ENCODE results near the gene ENOX1.

The ENOX1 gene

DNA sequence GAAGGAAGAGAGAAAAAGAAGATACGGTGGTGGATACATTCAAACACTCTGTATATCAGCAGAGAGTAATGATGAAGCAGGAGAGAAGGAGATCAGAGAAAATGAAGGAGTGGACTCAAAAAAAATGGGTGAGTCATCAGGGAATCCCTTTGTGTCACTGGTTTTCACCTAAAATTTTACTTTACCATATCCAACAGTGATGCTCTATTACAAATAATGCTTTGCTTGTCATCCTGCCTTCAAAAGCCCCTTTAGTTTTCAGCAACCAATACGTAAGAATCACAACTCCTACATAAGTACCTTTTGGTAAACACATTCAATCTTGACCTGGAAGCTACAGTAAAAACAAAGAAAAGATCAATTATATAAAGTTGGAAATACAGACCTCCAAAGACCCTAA lies 88.8 kb downstream of the ENOX1 start:
- Histone ChIP-seq H3K4me1 (ENCODE audit: control insufficient read depth, insufficient read depth, low read length, unreplicated experiment) (peaks cover 16% of the 10 kb centered on the region), H3K79me2 (ENCODE audit: control insufficient read depth, insufficient read depth, low read length, unreplicated experiment) (no peaks in the 10 kb centered on the region), H3K27ac (ENCODE audit: low read depth, low read length) (no peak overlapping the region), H3K36me3 (ENCODE audit: insufficient read depth, low read length) (no peaks in the 10 kb centered on the region), H3K27me3 (ENCODE audit: insufficient read depth, low read length) (no peaks in the 10 kb centered on the region), H3K4me3 (ENCODE audit: low read depth, low read length) (no peak overlapping the region), H2AFZ (ENCODE audit: low read length, unreplicated experiment) (no peak overlapping the region)

GRCh38 chr13:43697323-43697722 lies 89.4 kb downstream of the ENOX1 start:
- H2AFZ ChIP-seq (ENCODE audit: low read length, unreplicated experiment), result no peak overlapping the region
- H3K4me1 ChIP-seq (ENCODE audit: control insufficient read depth, insufficient read depth, low read length, unreplicated experiment), result peaks cover 16% of the 10 kb centered on the region
- no peak overlapping the region for H3K27ac ChIP-seq (ENCODE audit: low read depth, low read length)
- H3K27me3 ChIP-seq (ENCODE audit: insufficient read depth, low read length), result no peaks in the 10 kb centered on the region
- no peak overlapping the region for H3K4me3 ChIP-seq (ENCODE audit: low read depth, low read length)
- no peaks in the 10 kb centered on the region for H3K79me2 ChIP-seq (ENCODE audit: control insufficient read depth, insufficient read depth, low read length, unreplicated experiment)
- no peaks in the 10 kb centered on the region for H3K36me3 ChIP-seq (ENCODE audit: insufficient read depth, low read length)

- Histone ChIP-seq H2AFZ (ENCODE audit: low read length, unreplicated experiment) (no peak overlapping the region), H3K27ac (ENCODE audit: low read depth, low read length) (no peak overlapping the region), H3K79me2 (ENCODE audit: control insufficient read depth, insufficient read depth, low read length, unreplicated experiment) (no peaks in the 10 kb centered on the region), H3K36me3 (ENCODE audit: insufficient read depth, low read length) (no peaks in the 10 kb centered on the region), H3K27me3 (ENCODE audit: insufficient read depth, low read length) (peaks cover 3% of the 10 kb centered on the region; the same call in 1 of the 2 replicates), H3K4me3 (ENCODE audit: low read depth, low read length) (no peak overlapping the region), H3K4me1 (ENCODE audit: control insufficient read depth, insufficient read depth, low read length, unreplicated experiment) (peaks cover 16% of the 10 kb centered on the region)
Observed at GRCh38 chr13:43694146-43694664, 92.6 kb downstream of the ENOX1 start.

DNA sequence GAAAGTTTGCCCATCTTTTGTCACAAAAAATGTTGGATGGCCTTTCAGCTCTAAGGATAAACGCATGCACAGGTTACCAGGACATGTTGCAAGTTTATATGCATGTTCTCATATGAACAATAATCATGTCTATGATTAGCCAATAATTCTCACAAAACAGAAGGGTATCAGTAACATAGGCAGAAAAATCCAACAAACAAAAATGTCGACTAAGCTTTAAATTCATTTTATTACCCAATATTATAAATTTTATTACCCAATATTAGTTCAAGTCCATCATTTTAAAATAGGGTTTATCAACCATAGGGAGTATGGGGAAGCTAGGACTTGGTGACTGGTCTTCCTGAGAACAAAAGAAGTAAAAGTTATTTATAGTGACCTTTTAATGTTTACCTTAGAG lies 93.1 kb downstream of the ENOX1 start:
- Histone ChIP-seq H3K27me3 (ENCODE audit: insufficient read depth, low read length) (peaks cover 3% of the 10 kb centered on the region; the same call in 1 of the 2 replicates), H2AFZ (ENCODE audit: low read length, unreplicated experiment) (no peak overlapping the region), H3K36me3 (ENCODE audit: insufficient read depth, low read length) (no peaks in the 10 kb centered on the region), H3K27ac (ENCODE audit: low read depth, low read length) (no peak overlapping the region), H3K4me1 (ENCODE audit: control insufficient read depth, insufficient read depth, low read length, unreplicated experiment) (peaks cover 10% of the 10 kb centered on the region), H3K4me3 (ENCODE audit: low read depth, low read length) (no peak overlapping the region), H3K79me2 (ENCODE audit: control insufficient read depth, insufficient read depth, low read length, unreplicated experiment) (no peaks in the 10 kb centered on the region)

DNA sequence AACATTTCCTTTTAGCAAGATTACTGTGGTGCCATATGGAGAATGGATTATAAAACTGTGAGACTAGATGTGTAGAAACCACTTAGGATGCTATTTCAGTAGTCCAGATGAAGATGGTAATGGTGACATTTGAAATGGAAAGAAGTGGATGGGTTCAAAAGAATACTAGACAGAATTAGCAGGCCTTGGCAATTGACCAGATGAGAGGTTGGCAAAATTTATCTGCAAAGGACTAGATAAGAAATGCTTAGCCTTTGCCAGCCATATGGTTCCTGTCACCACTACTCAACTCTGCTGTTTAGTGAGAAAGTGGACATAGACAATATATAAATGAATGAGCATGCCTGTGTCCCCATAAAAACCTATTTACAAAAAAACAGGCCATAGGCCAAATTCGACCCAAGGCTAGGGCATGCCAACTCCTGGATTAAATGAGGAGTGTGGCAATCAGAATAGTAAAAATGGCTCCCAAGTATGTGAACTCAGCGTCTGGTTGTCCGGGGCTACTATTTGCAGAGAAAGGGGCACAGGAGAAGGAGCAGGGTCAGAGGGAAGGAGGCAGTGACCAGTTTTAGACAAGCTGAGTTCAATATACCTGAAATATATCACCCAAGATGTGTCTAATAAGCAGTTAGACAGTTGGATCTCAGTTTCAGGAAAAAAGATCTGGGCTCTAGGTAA lies 98.4 kb downstream of the ENOX1 start:
- H3K4me1 ChIP-seq (ENCODE audit: control insufficient read depth, insufficient read depth, low read length, unreplicated experiment), result peaks cover 14% of the 10 kb centered on the region
- peaks cover 3% of the 10 kb centered on the region; the same call in 1 of the 2 replicates for H3K27me3 ChIP-seq (ENCODE audit: insufficient read depth, low read length)
- H2AFZ ChIP-seq (ENCODE audit: low read length, unreplicated experiment), result no peak overlapping the region
- H3K4me3 ChIP-seq (ENCODE audit: low read depth, low read length), result no peak overlapping the region
- H3K36me3 ChIP-seq (ENCODE audit: insufficient read depth, low read length), result no peaks in the 10 kb centered on the region
- H3K79me2 ChIP-seq (ENCODE audit: control insufficient read depth, insufficient read depth, low read length, unreplicated experiment), result no peaks in the 10 kb centered on the region
- H3K27ac ChIP-seq (ENCODE audit: low read depth, low read length), result no peak overlapping the region

DNA sequence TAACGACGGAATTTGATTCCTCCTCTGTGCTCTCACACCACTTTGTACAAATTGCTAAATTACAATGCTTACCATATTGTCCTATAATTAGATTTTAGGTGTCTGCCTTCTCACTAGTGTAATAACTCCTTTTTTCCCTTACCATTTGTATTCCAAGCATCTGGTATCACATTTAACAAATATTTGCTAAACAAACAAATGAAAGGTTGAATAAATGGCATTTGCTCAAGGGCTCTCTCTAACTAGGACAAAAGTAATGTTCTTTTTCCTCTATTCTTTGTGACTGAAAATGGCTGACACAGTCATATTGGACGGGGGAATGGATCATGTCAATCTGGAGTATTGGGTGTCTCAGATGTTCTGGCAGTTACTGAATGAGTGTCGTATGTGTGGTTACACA lies 99.7 kb downstream of the ENOX1 start:
- H3K4me3 ChIP-seq (ENCODE audit: low read depth, low read length), result no peak overlapping the region
- no peak overlapping the region for H2AFZ ChIP-seq (ENCODE audit: low read length, unreplicated experiment)
- peaks cover 3% of the 10 kb centered on the region; the same call in 1 of the 2 replicates for H3K27me3 ChIP-seq (ENCODE audit: insufficient read depth, low read length)
- no peaks in the 10 kb centered on the region for H3K79me2 ChIP-seq (ENCODE audit: control insufficient read depth, insufficient read depth, low read length, unreplicated experiment)
- no peak overlapping the region for H3K27ac ChIP-seq (ENCODE audit: low read depth, low read length)
- H3K36me3 ChIP-seq (ENCODE audit: insufficient read depth, low read length), result no peaks in the 10 kb centered on the region
- peaks cover 14% of the 10 kb centered on the region for H3K4me1 ChIP-seq (ENCODE audit: control insufficient read depth, insufficient read depth, low read length, unreplicated experiment)

DNA sequence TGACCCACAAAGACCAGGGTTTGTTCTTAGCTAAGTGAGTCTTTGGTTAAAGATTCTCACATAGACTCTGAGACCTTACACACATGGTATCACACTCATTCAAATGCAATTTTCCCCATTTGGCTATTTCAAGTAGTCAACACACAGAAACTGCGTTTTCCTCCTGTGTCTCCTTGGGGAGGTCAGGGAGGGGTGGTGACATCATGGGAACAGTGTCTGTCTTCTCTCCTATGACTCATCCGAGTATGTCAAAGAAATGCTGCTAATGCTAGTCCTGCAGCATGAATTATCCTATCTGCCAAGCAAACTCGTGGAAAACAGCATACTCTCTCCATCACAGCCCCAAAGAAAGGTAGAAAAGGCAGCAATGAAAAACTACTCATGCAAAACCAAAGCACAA lies 100.2 kb downstream of the ENOX1 start:
- Histone ChIP-seq H3K79me2 (ENCODE audit: control insufficient read depth, insufficient read depth, low read length, unreplicated experiment) (no peaks in the 10 kb centered on the region), H2AFZ (ENCODE audit: low read length, unreplicated experiment) (no peak overlapping the region), H3K36me3 (ENCODE audit: insufficient read depth, low read length) (no peaks in the 10 kb centered on the region), H3K27me3 (ENCODE audit: insufficient read depth, low read length) (peaks cover 3% of the 10 kb centered on the region; the same call in 1 of the 2 replicates), H3K27ac (ENCODE audit: low read depth, low read length) (peak overlapping the region; percentile 14; the same call in 1 of the 2 replicates), H3K4me3 (ENCODE audit: low read depth, low read length) (no peak overlapping the region), H3K4me1 (ENCODE audit: control insufficient read depth, insufficient read depth, low read length, unreplicated experiment) (peaks cover 14% of the 10 kb centered on the region)

- Histone ChIP-seq H3K4me1 (ENCODE audit: control insufficient read depth, insufficient read depth, low read length, unreplicated experiment) (peaks cover 14% of the 10 kb centered on the region), H3K79me2 (ENCODE audit: control insufficient read depth, insufficient read depth, low read length, unreplicated experiment) (no peaks in the 10 kb centered on the region), H3K27me3 (ENCODE audit: insufficient read depth, low read length) (no peaks in the 10 kb centered on the region), H3K36me3 (ENCODE audit: insufficient read depth, low read length) (no peaks in the 10 kb centered on the region), H2AFZ (ENCODE audit: low read length, unreplicated experiment) (no peak overlapping the region), H3K27ac (ENCODE audit: low read depth, low read length) (no peak overlapping the region), H3K4me3 (ENCODE audit: low read depth, low read length) (no peak overlapping the region)
Observed at GRCh38 chr13:43684963-43685725, 101.6 kb downstream of the ENOX1 start.

- Histone ChIP-seq H3K36me3 (ENCODE audit: insufficient read depth, low read length) (no peaks in the 10 kb centered on the region), H3K4me1 (ENCODE audit: control insufficient read depth, insufficient read depth, low read length, unreplicated experiment) (peaks cover 14% of the 10 kb centered on the region), H3K27me3 (ENCODE audit: insufficient read depth, low read length) (no peaks in the 10 kb centered on the region), H3K79me2 (ENCODE audit: control insufficient read depth, insufficient read depth, low read length, unreplicated experiment) (no peaks in the 10 kb centered on the region), H3K27ac (ENCODE audit: low read depth, low read length) (no peak overlapping the region), H2AFZ (ENCODE audit: low read length, unreplicated experiment) (no peak overlapping the region), H3K4me3 (ENCODE audit: low read depth, low read length) (no peak overlapping the region)
Observed at GRCh38 chr13:43682701-43683100, 104.1 kb downstream of the ENOX1 start.

DNA sequence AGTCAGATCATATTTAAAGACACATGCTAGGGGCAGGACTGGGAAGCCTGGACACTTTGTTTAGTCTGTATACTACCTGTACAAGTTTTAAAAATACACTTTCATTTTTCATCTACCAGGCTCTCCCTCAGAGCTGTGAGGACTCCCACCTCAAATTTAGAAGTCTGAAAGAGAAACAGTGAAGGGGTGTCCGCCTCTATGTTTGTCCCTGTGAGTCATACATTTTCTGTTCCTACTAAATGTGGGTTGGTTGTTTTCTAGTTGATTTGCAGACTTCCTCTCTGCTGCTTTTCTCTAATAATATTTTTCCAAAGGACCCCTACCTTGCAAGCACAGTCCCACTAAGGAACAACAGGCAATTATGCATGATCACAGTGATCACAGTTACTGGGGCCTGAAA lies 110.5 kb downstream of the ENOX1 start:
- Histone ChIP-seq H3K79me2 (ENCODE audit: control insufficient read depth, insufficient read depth, low read length, unreplicated experiment) (no peaks in the 10 kb centered on the region), H3K27ac (ENCODE audit: low read depth, low read length) (no peak overlapping the region), H3K4me1 (ENCODE audit: control insufficient read depth, insufficient read depth, low read length, unreplicated experiment) (no peaks in the 10 kb centered on the region), H3K4me3 (ENCODE audit: low read depth, low read length) (no peak overlapping the region), H3K36me3 (ENCODE audit: insufficient read depth, low read length) (no peaks in the 10 kb centered on the region), H3K27me3 (ENCODE audit: insufficient read depth, low read length) (no peaks in the 10 kb centered on the region), H2AFZ (ENCODE audit: low read length, unreplicated experiment) (peak overlapping the region; percentile 19)

GRCh38 chr13:43675577-43675976 lies 111.2 kb downstream of the ENOX1 start:
- no peak overlapping the region for H3K27ac ChIP-seq (ENCODE audit: low read depth, low read length)
- H3K79me2 ChIP-seq (ENCODE audit: control insufficient read depth, insufficient read depth, low read length, unreplicated experiment), result no peaks in the 10 kb centered on the region
- no peak overlapping the region for H3K4me3 ChIP-seq (ENCODE audit: low read depth, low read length)
- H3K4me1 ChIP-seq (ENCODE audit: control insufficient read depth, insufficient read depth, low read length, unreplicated experiment), result no peaks in the 10 kb centered on the region
- no peaks in the 10 kb centered on the region for H3K36me3 ChIP-seq (ENCODE audit: insufficient read depth, low read length)
- H2AFZ ChIP-seq (ENCODE audit: low read length, unreplicated experiment), result no peak overlapping the region
- no peaks in the 10 kb centered on the region for H3K27me3 ChIP-seq (ENCODE audit: insufficient read depth, low read length)

Measured in ACC112 (cell line).